ENCODE data around the gene KLHDC4. TPM values are rescaled to one million over a fixed set of nuclear protein-coding genes. Genes with fewer than 3 reads are reported as not detected.

The KLHDC4 gene
- total and polyA plus RNA-seq, 4 donors = 8.2 to 27.6 (median 14.2) TPM

- no peaks in the 10 kb centered on the region for H3K4me1 ChIP-seq (ENCODE audit: control insufficient read depth in 4 of 4, insufficient read depth in 4 of 4, low read length in 3 of 4)
- H3K4me3 ChIP-seq (ENCODE audit: low read depth in 1 of 3, low read length in 3 of 3) = no peak overlapping the region
- no peaks in the 10 kb centered on the region for H3K27me3 ChIP-seq (ENCODE audit: control insufficient read depth in 4 of 4, insufficient read depth in 4 of 4, low read length in 3 of 4)
- H3K9ac ChIP-seq (ENCODE audit: low read depth in 1 of 2, low read length in 2 of 2) = no peak overlapping the region
- WGBS = 84% methylated on average over 7 of the region's 7 CpGs
- peaks cover 0 to 3% (median under 1%) of the 10 kb centered on the region in 4 donors for H3K36me3 ChIP-seq (ENCODE audit: control insufficient read depth in 4 of 4, insufficient read depth in 3 of 4, low read depth in 1 of 4, low read length in 3 of 4)
- TF ChIP-seq RXRA (IDR thresholded peaks at IDR 0.05) (no peak), EGR1 (IDR thresholded peaks at IDR 0.05; ENCODE audit: low read depth in 2 of 2) (no peak), GABPA (IDR thresholded peaks at IDR 0.05 in 1 of 2, conservative IDR thresholded peaks at IDR 0.05 in 1 of 2) (no peak)
- no peak for DNase-seq (ENCODE audit: low spot score)
- H3K9me3 ChIP-seq (ENCODE audit: control insufficient read depth in 4 of 4, low read length in 3 of 4) = no peaks in the 10 kb centered on the region
- H3K27ac ChIP-seq (ENCODE audit: low read depth in 1 of 2, low read length in 2 of 2) = no peak overlapping the region
These were observed 73.6 kb downstream of the KLHDC4 start for GRCh38 chr16:87692176-87692575.

GRCh38 chr16:87691686-87692079, 74.1 kb downstream of the KLHDC4 start:
- Histone ChIP-seq H3K27ac (ENCODE audit: low read depth in 1 of 2, low read length in 2 of 2) (no peak overlapping the region), H3K4me1 (ENCODE audit: control insufficient read depth in 4 of 4, insufficient read depth in 4 of 4, low read length in 3 of 4) (no peaks in the 10 kb centered on the region), H3K27me3 (ENCODE audit: control insufficient read depth in 4 of 4, insufficient read depth in 4 of 4, low read length in 3 of 4) (no peaks in the 10 kb centered on the region), H3K4me3 (ENCODE audit: low read depth in 1 of 3, low read length in 3 of 3) (no peak overlapping the region), H3K9ac (ENCODE audit: low read depth in 1 of 2, low read length in 2 of 2) (no peak overlapping the region), H3K36me3 (ENCODE audit: control insufficient read depth in 4 of 4, insufficient read depth in 3 of 4, low read depth in 1 of 4, low read length in 3 of 4) (peaks cover 0 to 3% (median under 1%) of the 10 kb centered on the region in 4 donors), H3K9me3 (ENCODE audit: control insufficient read depth in 4 of 4, low read length in 3 of 4) (no peaks in the 10 kb centered on the region)
- WGBS = 74% methylated on average over 14 of the region's 14 CpGs
- TF ChIP-seq CTCF (IDR thresholded peaks at IDR 0.05; ENCODE audit: low read depth, low read length, missing input control) = no peak
- no peak for TF ChIP-seq REST (IDR thresholded peaks at IDR 0.05)
- TF ChIP-seq RAD21 (IDR thresholded peaks at IDR 0.05) = no peak
- no peak for TF ChIP-seq YY1 (IDR thresholded peaks at IDR 0.05)
- TF ChIP-seq FOXA2 (IDR thresholded peaks at IDR 0.05) = no peak
- TF ChIP-seq JUND (IDR thresholded peaks at IDR 0.05) = no peak
- TF ChIP-seq GABPA (IDR thresholded peaks at IDR 0.05 in 1 of 2, conservative IDR thresholded peaks at IDR 0.05 in 1 of 2) = no peak
- TF ChIP-seq HNF4G (IDR thresholded peaks at IDR 0.05) = no peak
- no peak for TF ChIP-seq SP1 (IDR thresholded peaks at IDR 0.05)
- TF ChIP-seq EGR1 (IDR thresholded peaks at IDR 0.05; ENCODE audit: low read depth in 2 of 2) = no peak
- TF ChIP-seq RXRA (IDR thresholded peaks at IDR 0.05) = no peak
- TF ChIP-seq TAF1 (conservative IDR thresholded peaks at IDR 0.05) = no peak
- no peak for TF ChIP-seq HNF4A (conservative IDR thresholded peaks at IDR 0.05)
- no peak for TF ChIP-seq FOXA1 (IDR thresholded peaks at IDR 0.05)
- TF ChIP-seq, protein P1, sequence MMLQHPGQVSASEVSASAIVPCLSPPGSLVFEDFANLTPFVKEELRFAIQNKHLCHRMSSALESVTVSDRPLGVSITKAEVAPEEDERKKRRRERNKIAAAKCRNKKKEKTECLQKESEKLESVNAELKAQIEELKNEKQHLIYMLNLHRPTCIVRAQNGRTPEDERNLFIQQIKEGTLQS (IDR thresholded peaks at IDR 0.05) = no peak
- no peak for TF ChIP-seq NR2F2 (IDR thresholded peaks at IDR 0.05)
- DNase-seq (ENCODE audit: low spot score) = no peak

Data from liver (tissue), 9 donors.